ENCODE data around the gene GPD2.

The GPD2 gene

DNA sequence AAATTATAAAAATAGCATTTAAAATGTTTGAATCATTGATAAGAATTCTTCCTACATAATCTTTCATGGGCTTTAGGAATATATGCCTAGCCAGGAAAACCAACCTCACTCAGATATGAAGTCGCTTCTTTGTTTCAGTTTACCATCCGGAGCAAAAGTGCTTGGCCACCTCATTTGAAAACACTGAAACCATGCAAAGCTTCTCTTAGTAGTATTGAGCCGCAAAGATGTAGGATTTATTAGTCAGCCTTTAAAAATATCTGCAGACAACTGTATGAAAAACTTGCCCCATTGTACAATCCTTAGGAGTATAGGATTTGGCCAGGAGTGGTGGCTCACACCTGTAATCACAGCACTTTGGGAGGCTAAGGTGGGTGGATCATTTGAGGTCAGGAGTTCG lies 24.3 kb upstream of the GPD2 start:
- ATAC-seq: no peak
- no peak for TF ChIP-seq OSR1 (CRISPR knock-in tag; IDR thresholded peaks at IDR 0.05)
- no peak for TF ChIP-seq ISL1 (CRISPR knock-in tag; IDR thresholded peaks at IDR 0.05)
- TF ChIP-seq RARB (CRISPR knock-in tag; IDR thresholded peaks at IDR 0.05): no peak
- TF ChIP-seq ZFP30 (CRISPR knock-in tag; IDR thresholded peaks at IDR 0.05): no peak
- no peak for TF ChIP-seq ESRRG (CRISPR knock-in tag; IDR thresholded peaks at IDR 0.05)
- TF ChIP-seq PPARA (CRISPR knock-in tag; IDR thresholded peaks at IDR 0.05; ENCODE audit: borderline replicate concordance): no peak
- TF ChIP-seq ZFP3 (CRISPR knock-in tag; IDR thresholded peaks at IDR 0.05): no peak
- TF ChIP-seq SNAI2 (CRISPR knock-in tag; IDR thresholded peaks at IDR 0.05): no peak
- no peak for TF ChIP-seq GLIS3 (CRISPR knock-in tag; IDR thresholded peaks at IDR 0.05)
- no peak for TF ChIP-seq ARNTL (CRISPR knock-in tag; IDR thresholded peaks at IDR 0.05; ENCODE audit: borderline replicate concordance, low read depth)
- no peak for TF ChIP-seq TOX (CRISPR knock-in tag; IDR thresholded peaks at IDR 0.05; ENCODE audit: borderline replicate concordance)
- no peak for TF ChIP-seq CSRNP3 (CRISPR knock-in tag; IDR thresholded peaks at IDR 0.05)
- no peak for TF ChIP-seq TSHZ2 (CRISPR knock-in tag; IDR thresholded peaks at IDR 0.05)

DNA sequence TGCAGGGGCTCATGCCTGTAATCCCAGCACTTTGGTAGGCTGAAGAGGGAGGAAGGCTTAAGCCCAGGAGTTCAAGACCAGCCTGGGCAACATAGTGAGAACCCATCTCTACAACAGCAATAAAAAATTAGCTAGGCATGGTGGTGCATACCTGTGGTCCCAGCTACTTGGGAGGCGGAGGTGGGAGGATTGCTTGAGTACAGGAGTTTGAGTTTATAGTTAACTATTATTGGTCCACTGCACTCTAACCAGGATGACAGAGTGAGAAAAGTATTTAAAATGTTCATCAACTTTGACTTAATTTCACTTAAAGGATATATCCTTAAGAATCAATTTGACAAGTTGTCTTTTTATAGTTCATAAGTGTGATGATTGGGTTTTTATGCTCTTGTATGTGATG lies 14.3 kb upstream of the GPD2 start:
- TF ChIP-seq TSHZ2 (CRISPR knock-in tag; IDR thresholded peaks at IDR 0.05) (no peak), ZNF70 (CRISPR knock-in tag; IDR thresholded peaks at IDR 0.05) (no peak), ZNF8 (CRISPR knock-in tag; IDR thresholded peaks at IDR 0.05) (no peak), PPARA (CRISPR knock-in tag; IDR thresholded peaks at IDR 0.05; ENCODE audit: borderline replicate concordance) (no peak), OSR1 (CRISPR knock-in tag; IDR thresholded peaks at IDR 0.05) (no peak), ZFP30 (CRISPR knock-in tag; IDR thresholded peaks at IDR 0.05) (no peak), BACH2 (CRISPR knock-in tag; IDR thresholded peaks at IDR 0.05; ENCODE audit: borderline replicate concordance) (no peak), ZFP3 (CRISPR knock-in tag; IDR thresholded peaks at IDR 0.05) (no peak), ARNTL (CRISPR knock-in tag; IDR thresholded peaks at IDR 0.05; ENCODE audit: borderline replicate concordance, low read depth) (no peak), CSRNP3 (CRISPR knock-in tag; IDR thresholded peaks at IDR 0.05) (no peak), ISL1 (CRISPR knock-in tag; IDR thresholded peaks at IDR 0.05) (no peak), ZC3H10 (CRISPR knock-in tag; IDR thresholded peaks at IDR 0.05) (no peak), CSDC2 (CRISPR knock-in tag; IDR thresholded peaks at IDR 0.05) (no peak), TCF4 (CRISPR knock-in tag; IDR thresholded peaks at IDR 0.05; ENCODE audit: borderline replicate concordance) (no peak), PATZ1 (CRISPR knock-in tag; IDR thresholded peaks at IDR 0.05; ENCODE audit: borderline replicate concordance) (no peak)
- ATAC-seq: no peak

Measured in SK-N-SH treated with all-trans-retinoic acid at 6 μM for 48 hours (cell line).